NCI-H1092 treated with DMSO at 0.1 percent for 48 hours (cell line): Measurements from ENCODE around the gene RAD51AP2.
"Not testable (repeated sequence)": the region's sequence is repeated elsewhere in the genome, so short reads cannot be mapped to it uniquely, and the experiment has no call there.

Experiments used
- DNase-seq: peaks from one replicate; lab custom pipeline; 2025; lab: John Stamatoyannopoulos, UW

RAD51AP2 gene

GRCh38 chr2:17518212-17519154 lies at the start of gene RAD51AP2:
TSS of gene RAD51AP2 (minus strand) at chr2:17518440. CDS start at chr2:17518415, 25 bp downstream.
- no peak for DNase-seq

GRCh38 chr2:17565726-17566125 lies 47.5 kb upstream of the RAD51AP2 start:
- not testable (repeated sequence) for DNase-seq

DNA sequence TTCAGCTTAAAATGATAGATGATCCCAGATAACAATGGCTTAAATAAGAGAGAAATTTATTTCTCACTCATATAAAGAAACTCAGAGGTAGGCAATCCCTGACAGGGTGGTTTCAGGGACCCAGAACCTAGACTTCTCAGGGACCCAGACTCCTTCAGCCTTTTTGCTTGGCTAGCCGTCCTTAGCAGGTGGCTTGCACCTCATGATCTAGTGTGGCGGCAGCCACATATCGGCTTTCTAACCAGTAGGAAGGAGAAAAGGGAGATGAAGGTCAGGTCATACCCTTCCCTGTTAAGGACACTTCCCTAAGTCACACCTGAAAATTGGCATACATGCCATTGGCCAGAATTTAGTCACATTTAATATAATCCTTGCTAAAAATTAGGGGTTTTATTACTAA lies 40.6 kb upstream of the RAD51AP2 start:
- no peak for DNase-seq

GRCh38 chr2:17558053-17558452 lies 39.8 kb upstream of the RAD51AP2 start:
- no peak for DNase-seq

DNA sequence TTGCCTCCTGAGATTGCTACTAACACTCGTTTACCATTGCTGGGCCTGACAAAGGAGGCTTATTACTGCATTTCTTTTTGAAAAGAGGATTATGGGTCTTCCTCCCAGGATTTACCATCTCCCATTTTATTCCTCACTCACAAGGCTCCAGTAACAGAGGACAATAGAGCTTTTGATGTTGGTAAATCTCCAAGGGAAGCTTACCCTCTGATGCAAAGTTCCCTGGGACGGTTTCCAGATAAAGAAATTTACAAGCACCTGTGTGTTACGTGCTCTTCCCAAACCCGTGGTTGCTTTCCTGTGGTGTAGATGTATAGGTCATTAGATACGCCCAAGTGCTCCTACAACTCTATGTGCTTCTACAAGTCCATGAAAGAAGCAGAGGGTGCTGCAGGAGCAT lies 39.4 kb upstream of the RAD51AP2 start:
- DNase-seq = no peak

GRCh38 chr2:17555150-17555549 lies 36.9 kb upstream of the RAD51AP2 start:
- DNase-seq = no peak

DNA sequence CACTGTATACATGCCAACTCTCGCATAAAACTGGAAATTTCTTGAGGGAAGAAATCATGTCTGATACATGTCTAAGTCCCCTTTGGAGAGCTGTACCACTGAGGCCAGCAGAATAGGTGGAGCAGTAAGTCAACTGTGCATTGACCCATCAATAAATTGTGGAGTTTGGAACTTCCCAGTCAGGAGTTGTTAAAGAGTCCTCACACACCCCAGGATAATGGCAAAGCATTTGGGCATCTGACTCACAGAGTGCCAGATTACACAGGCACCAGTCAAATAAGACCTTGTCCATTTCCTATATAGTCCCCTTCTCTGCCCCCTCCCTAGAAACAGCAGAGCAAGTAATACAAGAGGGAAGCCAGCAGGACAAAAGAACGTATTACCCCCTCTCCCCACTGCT lies 32.7 kb upstream of the RAD51AP2 start:
- DNase-seq = no peak

- no peak for DNase-seq
These were observed 29.5 kb upstream of the RAD51AP2 start for GRCh38 chr2:17547737-17548136.

GRCh38 chr2:17547237-17547636 lies 29.0 kb upstream of the RAD51AP2 start:
- DNase-seq = no peak

GRCh38 chr2:17545680-17546613 lies 27.7 kb upstream of the RAD51AP2 start:
- no peak for DNase-seq

DNA sequence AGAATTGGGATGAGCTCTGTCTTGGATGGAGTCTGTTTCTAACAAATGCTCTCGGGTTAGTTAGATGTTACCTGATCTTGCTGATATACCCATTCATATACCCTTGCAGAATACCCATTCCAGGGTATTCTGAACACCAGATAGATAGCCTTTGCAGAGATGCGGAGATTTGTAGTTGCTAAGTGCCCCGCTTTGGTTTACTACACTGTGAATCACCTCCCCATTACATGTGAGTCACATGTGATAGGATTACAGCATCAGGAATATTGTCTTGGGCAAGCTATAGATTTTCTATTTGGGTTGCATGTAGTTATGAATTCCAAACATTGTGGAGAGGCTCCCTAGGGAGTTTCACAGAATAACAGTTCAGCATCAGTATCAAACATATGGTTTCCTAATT lies 26.0 kb upstream of the RAD51AP2 start:
- DNase-seq = no peak

DNA sequence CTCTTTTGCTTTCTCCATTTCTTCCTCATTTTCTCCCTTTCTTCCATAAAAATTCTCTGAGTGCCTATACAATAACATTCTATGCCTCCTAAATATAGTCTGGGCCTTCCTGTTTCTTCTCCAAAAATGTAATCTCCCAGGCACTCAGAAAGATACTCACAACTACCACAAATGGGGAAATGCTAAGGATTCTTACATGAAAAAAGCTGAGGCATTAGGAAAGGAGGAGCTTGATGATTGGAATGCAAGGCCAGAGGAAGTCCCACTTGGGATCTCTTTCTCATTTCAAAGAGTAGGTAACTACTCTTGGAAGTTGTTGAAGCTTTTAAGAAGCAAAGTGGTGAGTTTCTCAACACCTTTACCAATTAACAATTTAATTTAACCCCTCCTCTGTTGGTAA lies 25.6 kb upstream of the RAD51AP2 start:
- no peak for DNase-seq

DNA sequence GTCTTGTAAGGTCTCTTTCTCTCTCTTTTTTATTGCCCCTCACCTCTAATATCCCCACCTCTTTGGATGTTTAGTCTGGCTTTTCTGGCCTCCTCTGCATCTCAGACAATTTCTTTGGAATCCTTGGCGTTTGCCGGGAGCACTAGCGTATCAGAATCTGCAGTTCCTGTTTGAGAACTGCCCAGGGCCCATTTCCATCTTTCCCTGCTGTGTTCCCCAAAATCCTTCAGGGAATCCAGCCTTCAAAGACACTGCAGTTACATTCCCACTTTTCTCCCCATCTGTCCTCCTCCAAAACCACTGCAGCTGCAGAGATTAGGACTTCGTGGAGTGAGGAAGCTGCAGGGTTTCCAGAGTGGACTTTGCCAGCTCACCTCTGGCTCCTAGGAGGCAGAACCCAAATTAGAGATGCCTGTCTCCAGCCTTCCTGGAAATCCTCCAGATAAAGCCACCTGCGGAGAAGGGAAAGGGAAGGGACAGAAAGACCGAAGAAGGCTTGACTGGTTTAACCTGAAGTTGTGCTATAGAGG lies 25.0 kb upstream of the RAD51AP2 start:
- DNase-seq = no peak

- DNase-seq = no peak
These were observed 24.2 kb upstream of the RAD51AP2 start for GRCh38 chr2:17542471-17542870.

DNA sequence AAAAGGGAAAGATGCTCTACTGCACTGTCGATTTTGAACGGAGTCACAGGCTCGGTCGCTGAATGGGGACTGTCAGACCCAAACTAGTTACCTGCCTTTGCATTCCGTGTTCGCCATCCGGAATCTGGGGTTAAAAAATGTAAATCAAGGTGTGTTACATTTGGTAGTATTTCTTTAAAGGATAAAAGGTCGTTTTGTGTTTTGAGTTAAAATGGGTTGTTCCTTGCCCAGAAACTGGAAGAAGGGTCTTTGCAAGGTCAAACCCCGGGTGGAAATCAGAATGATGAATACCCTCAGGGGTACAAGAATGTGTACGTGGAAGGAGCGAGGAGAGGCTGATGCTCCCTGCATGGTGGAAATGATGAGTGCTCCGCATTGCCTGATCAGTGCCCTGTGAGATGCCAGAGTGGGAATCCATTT lies 23.3 kb upstream of the RAD51AP2 start:
- no peak for DNase-seq

GRCh38 chr2:17540813-17541530 lies 22.7 kb upstream of the RAD51AP2 start:
- DNase-seq = no peak

DNA sequence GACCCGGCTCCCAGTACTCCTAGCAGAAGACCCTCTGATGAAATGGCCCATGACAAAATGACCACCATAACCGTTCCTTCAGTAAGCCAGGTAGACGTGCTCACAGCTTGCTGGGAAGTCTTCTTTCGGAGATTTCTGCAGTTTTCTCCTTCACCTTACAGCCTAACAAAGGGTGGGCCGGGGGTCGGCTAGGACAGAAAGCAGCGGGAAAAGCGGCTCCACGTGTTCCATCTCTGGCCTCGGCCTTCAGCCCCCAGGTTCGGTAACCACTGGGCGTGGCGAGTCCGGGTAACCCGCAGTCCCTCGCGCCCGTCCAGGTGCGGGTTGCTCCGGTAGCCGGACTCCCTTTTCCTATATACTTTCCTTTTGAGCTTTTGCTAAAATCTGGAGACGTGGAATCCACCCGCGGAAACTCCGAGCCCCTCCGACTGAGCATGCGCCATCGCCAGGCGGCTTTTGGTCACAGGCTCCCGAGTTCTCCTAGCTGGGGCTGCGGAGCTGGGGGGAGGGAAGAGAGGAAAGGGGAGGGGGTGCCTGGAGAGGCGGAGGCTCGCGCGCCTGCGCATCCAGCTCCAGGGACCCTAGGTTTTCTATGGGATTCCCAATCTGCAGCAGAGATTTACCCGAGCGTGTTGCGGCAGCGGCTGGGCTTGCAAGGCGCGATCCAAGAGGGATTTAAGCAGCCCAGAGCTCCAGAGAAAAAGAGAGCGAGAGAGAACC lies 22.0 kb upstream of the RAD51AP2 start, which contains the start of gene VSNL1:
Gene VSNL1, plus strand, starts transcription at position 604 of the 720 bp plus-strand sequence. CDS start 51,379 bp downstream, outside the sequence.
- DNase-seq = peak; percentile 62

DNA sequence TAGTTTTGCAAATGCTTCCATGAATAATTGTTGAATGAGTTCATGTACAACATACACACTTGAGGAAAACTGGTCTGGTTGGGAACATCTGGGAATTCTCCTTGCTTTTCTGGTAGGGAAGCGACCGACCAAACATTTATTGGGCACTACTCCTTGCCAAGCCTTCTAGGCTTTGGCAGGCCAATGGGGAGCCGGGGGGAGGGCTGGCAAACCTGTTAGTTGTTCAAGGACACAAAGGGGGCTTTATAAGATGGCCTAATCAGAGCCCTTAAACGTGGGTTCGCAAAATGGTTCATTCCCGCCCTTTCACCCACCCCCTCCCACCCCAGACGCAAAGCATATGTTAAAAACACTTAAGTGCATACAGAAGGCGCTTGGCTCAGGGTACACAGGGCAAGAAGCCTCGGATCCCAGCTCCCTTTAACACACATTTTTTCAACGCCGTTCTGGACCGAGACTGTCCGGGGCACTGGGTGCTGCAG lies 21.4 kb upstream of the RAD51AP2 start:
- no peak for DNase-seq

- DNase-seq = peak; percentile 16
These were observed 20.8 kb upstream of the RAD51AP2 start for GRCh38 chr2:17538844-17539554.
